Thoracic aorta (tissue), 2 donors: Measurements from ENCODE around the gene MLH3. TPM values are rescaled to one million over a fixed set of nuclear protein-coding genes. Genes with fewer than 3 reads are reported as not detected.
A peak's percentile ranks its signal among the peaks of the same experiment; 100 is the strongest.

Experiments
- ATAC-seq: fragments of 150-250 bp; one replicate; pipeline ENCODE4 v1.8.0; 2017; ENCODE audit warnings: low read depth; ENCODE audit not compliant: insufficient number of reproducible peaks, low FRiP score
- DNase-seq: peaks from one replicate; pipeline ENCODE4 v3.0.0-alpha.2; 2020; ENCODE audit warnings: low spot score
- H3K27ac ChIP-seq, 2 donors: fragments of 200-600 bp; sonication (generic); 1 replicate in 1 of 2; 2 replicates in 1 of 2; pipeline ENCODE4 v1.5.1; 2016; ENCODE audit warnings: mild to moderate bottlenecking in 2 of 2, moderate library complexity in 2 of 2
- H3K27me3 ChIP-seq: fragments of 200-600 bp; sonication (generic); replicated peaks from 2 replicates; pipeline ENCODE4 v1.6.0; 2016; ENCODE audit warnings: mild to moderate bottlenecking; ENCODE audit not compliant: insufficient read depth
- H3K36me3 ChIP-seq: fragments of 200-600 bp; sonication (generic); one replicate; pipeline ENCODE4 v1.5.1; 2016
- H3K4me1 ChIP-seq, 2 donors: fragments of 200-600 bp; sonication (generic); 1 replicate in 1 of 2; 2 replicates in 1 of 2; pipeline versions ENCODE4 v1.5.1 to v1.6.0; 2016; ENCODE audit warnings: low read depth in 2 of 2, mild to moderate bottlenecking in 1 of 2; ENCODE audit not compliant: control insufficient read depth in 1 of 2
- H3K4me3 ChIP-seq: fragments of 200-600 bp; sonication (generic); 2 replicates; pipeline ENCODE4 v1.5.1; 2016; ENCODE audit warnings: mild to moderate bottlenecking
- H3K9me3 ChIP-seq: fragments of 200-600 bp; sonication (generic); 2 replicates; pipeline ENCODE4 v1.5.1; 2016
- CTCF ChIP-seq: fragments of 200-600 bp; sonication (generic); IDR thresholded peaks from one replicate; pipeline ENCODE4 v1.5.1; 2019; ENCODE audit warnings: antibody characterized with exemption
- total RNA-seq, 2 donors: library from RNA; depleted of rRNA; stranded (reverse); fragments of >200 nt; gene quantifications; one replicate each; pipeline versions ENCODE4 v1.1.0 to v1.2.3, GENCODE V29; 2016

The MLH3 gene
- total RNA-seq, 2 donors from 2014 or later, result 17.9 to 30.2 TPM

GRCh38 chr14:74988993-74989392, 62.3 kb downstream of the MLH3 start:
- Histone ChIP-seq H3K27me3 (no peaks in the 10 kb centered on the region), H3K4me1 (peaks cover 11 to 27% of the 10 kb centered on the region in 2 donors), H3K36me3 (no peaks in the 10 kb centered on the region), H3K9me3 (no peaks in the 10 kb centered on the region), H3K27ac (no peak overlapping the region), H3K4me3 (no peak overlapping the region)
- ATAC-seq (no peak), DNase-seq (no peak)
- no peak for TF ChIP-seq CTCF

- Histone ChIP-seq H3K9me3 (no peaks in the 10 kb centered on the region), H3K27ac (no peak overlapping the region), H3K36me3 (no peaks in the 10 kb centered on the region), H3K4me1 (peaks cover 11 to 34% of the 10 kb centered on the region in 2 donors), H3K4me3 (no peak overlapping the region), H3K27me3 (no peaks in the 10 kb centered on the region)
- ATAC-seq (no peak), DNase-seq (no peak)
- TF ChIP-seq CTCF, result no peak
These were observed 63.1 kb downstream of the MLH3 start for GRCh38 chr14:74988131-74988530.

GRCh38 chr14:74985806-74986205, 65.5 kb downstream of the MLH3 start:
- no peak for DNase-seq
- Histone ChIP-seq H3K27ac (no peak overlapping the region), H3K36me3 (no peaks in the 10 kb centered on the region), H3K27me3 (no peaks in the 10 kb centered on the region), H3K4me1 (peaks cover 15 to 45% of the 10 kb centered on the region in 2 donors), H3K9me3 (no peaks in the 10 kb centered on the region), H3K4me3 (no peak overlapping the region)
- no peak for TF ChIP-seq CTCF
- no peak for ATAC-seq

GRCh38 chr14:74985028-74985310, 66.3 kb downstream of the MLH3 start:
- TF ChIP-seq CTCF, result no peak
- no peaks in the 10 kb centered on the region for H3K27me3 ChIP-seq
- no peak overlapping the region for H3K4me3 ChIP-seq
- DNase-seq (no peak), ATAC-seq (no peak)
- no peaks in the 10 kb centered on the region for H3K9me3 ChIP-seq
- peak overlapping the region; percentile 47 to 65 for H3K27ac ChIP-seq
- H3K4me1 ChIP-seq, result peaks cover 23 to 53% of the 10 kb centered on the region in 2 donors
- no peaks in the 10 kb centered on the region for H3K36me3 ChIP-seq

- H3K27me3 ChIP-seq, result no peaks in the 10 kb centered on the region
- ATAC-seq (no peak), DNase-seq (no peak)
- peaks cover 25 to 59% of the 10 kb centered on the region in 2 donors for H3K4me1 ChIP-seq
- H3K36me3 ChIP-seq, result no peaks in the 10 kb centered on the region
- H3K27ac ChIP-seq, result peak overlapping the region; percentile 47 to 65
- no peaks in the 10 kb centered on the region for H3K9me3 ChIP-seq
- no peak for TF ChIP-seq CTCF
- H3K4me3 ChIP-seq, result no peak overlapping the region
These were observed 66.8 kb downstream of the MLH3 start for GRCh38 chr14:74984236-74985027.
